Mesendoderm (in vitro differentiated cells): ENCODE results near the gene GRM8.
A peak's percentile ranks its signal among the peaks of the same experiment; 100 is the strongest.

ENCODE experiments used
- DNase-seq: peaks from one replicate; pipeline ENCODE4 v3.0.0; 2013
- H2AK5ac ChIP-seq: 2 replicates; pipeline ENCODE4 v1.6.1; 2013; ENCODE audit warnings: low read length, inconsistent platforms
- H2BK120ac ChIP-seq: 2 replicates; pipeline ENCODE4 v1.6.1; 2013; ENCODE audit warnings: low read depth, mild to moderate bottlenecking, low read length, moderate library complexity, mixed read lengths
- H2BK15ac ChIP-seq: replicated peaks from 2 replicates; pipeline ENCODE4 v1.6.1; 2013; ENCODE audit warnings: low read depth, mild to moderate bottlenecking, moderate library complexity
- H2BK5ac ChIP-seq: 2 replicates; pipeline ENCODE4 v1.6.1; 2013; ENCODE audit warnings: low read length, inconsistent platforms
- H3K18ac ChIP-seq: 2 replicates; pipeline ENCODE4 v1.6.1; 2013; ENCODE audit warnings: mild to moderate bottlenecking, low read length, mixed read lengths
- H3K23ac ChIP-seq: one replicate; pipeline ENCODE4 v1.6.1; 2013; ENCODE audit warnings: low read length
- H3K27ac ChIP-seq: 2 replicates; pipeline ENCODE4 v1.5.1; 2013; ENCODE audit warnings: low read depth, mild to moderate bottlenecking, inconsistent platforms, low read length, moderate library complexity
- H3K27me3 ChIP-seq: 2 replicates; pipeline ENCODE4 v1.6.1; 2013; ENCODE audit warnings: low read length, control low read depth, mild to moderate bottlenecking, inconsistent platforms; ENCODE audit not compliant: insufficient read depth, poor library complexity
- H3K36me3 ChIP-seq: 2 replicates; pipeline ENCODE4 v1.6.1; 2013; ENCODE audit warnings: low read length, inconsistent platforms; ENCODE audit not compliant: control insufficient read depth, insufficient read depth
- H3K4ac ChIP-seq: one replicate; pipeline ENCODE4 v1.6.1; 2013; ENCODE audit warnings: low read depth, mild to moderate bottlenecking, low read length, moderate library complexity
- H3K4me1 ChIP-seq: 2 replicates; pipeline ENCODE4 v1.6.1; 2013; ENCODE audit warnings: low read depth, low read length, inconsistent platforms; ENCODE audit not compliant: control insufficient read depth
- H3K4me2 ChIP-seq: 2 replicates; pipeline ENCODE4 v1.6.1; 2013; ENCODE audit warnings: low read length
- H3K4me3 ChIP-seq: 2 replicates; pipeline ENCODE4 v1.5.1; 2013; ENCODE audit warnings: mild to moderate bottlenecking, low read length
- H3K56ac ChIP-seq: one replicate; pipeline ENCODE4 v1.6.1; 2013; ENCODE audit warnings: low read length
- H3K79me1 ChIP-seq: 2 replicates; pipeline ENCODE4 v1.6.1; 2013; ENCODE audit warnings: low read length, inconsistent platforms
- H3K79me2 ChIP-seq: 2 replicates; pipeline ENCODE4 v1.6.1; 2013; ENCODE audit warnings: mild to moderate bottlenecking, low read length; ENCODE audit not compliant: control insufficient read depth, insufficient read depth
- H3K9ac ChIP-seq: 2 replicates; pipeline ENCODE4 v1.6.1; 2013; ENCODE audit warnings: low read length, inconsistent platforms
- H4K5ac ChIP-seq: one replicate; pipeline ENCODE4 v1.6.1; 2013; ENCODE audit warnings: low read length
- H4K8ac ChIP-seq: one replicate; pipeline ENCODE4 v1.6.1; 2013; ENCODE audit warnings: low read depth, mild to moderate bottlenecking, control low read depth, low read length, moderate library complexity
- WGBS: extraction: QIAGEN DNeasy Blood & Tissue Kit; methylation state at CpG from one replicate; pipeline ENCODE4 v1.1.7; 2013; ENCODE audit warnings: low lambda C conversion rate, missing lambda C conversion rate; ENCODE audit not compliant: insufficient coverage; ENCODE audit errors: extremely low coverage; 5-methylcytosine and 5-hydroxymethylcytosine counted together

Gene GRM8

DNA sequence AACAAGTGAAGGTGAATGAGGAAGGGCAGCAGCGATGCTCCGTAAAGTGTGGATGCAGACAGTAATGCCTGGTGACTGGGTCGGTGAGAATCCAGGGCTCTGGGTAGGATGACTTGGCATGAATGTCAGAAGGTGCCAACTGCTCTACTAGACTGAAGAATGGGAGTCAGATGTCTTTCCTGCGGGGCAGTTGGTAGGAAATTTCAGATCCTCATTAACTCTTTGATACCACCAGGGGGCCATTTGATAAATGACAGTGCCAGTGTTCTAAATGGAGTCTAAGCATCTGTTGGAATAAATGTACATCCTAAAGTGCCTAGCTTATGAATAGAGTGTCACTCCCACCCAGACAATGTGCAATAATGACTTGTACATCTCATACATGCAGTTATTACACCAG lies 462.0 kb downstream of the GRM8 start:
- no peaks in the 10 kb centered on the region for H3K79me2 ChIP-seq
- no peak overlapping the region for H3K23ac ChIP-seq
- no peaks in the 10 kb centered on the region for H3K79me1 ChIP-seq
- no peak overlapping the region for H3K18ac ChIP-seq
- DNase-seq: no peak
- no peak overlapping the region for H3K4me3 ChIP-seq
- no peak overlapping the region for H2BK120ac ChIP-seq
- H2BK5ac ChIP-seq: no peak overlapping the region
- H2BK15ac ChIP-seq: no peak overlapping the region
- H3K4ac ChIP-seq: no peak overlapping the region
- no peaks in the 10 kb centered on the region for H3K27me3 ChIP-seq
- no peaks in the 10 kb centered on the region for H3K36me3 ChIP-seq
- H2AK5ac ChIP-seq: no peak overlapping the region
- H3K4me2 ChIP-seq: no peak overlapping the region
- H3K9ac ChIP-seq: no peak overlapping the region
- H3K4me1 ChIP-seq: no peaks in the 10 kb centered on the region
- H4K5ac ChIP-seq: no peak overlapping the region
- no CpG with 5 or more reads among the region's 4 CpGs for WGBS
- no peak overlapping the region for H3K56ac ChIP-seq
- H4K8ac ChIP-seq: no peak overlapping the region
- H3K27ac ChIP-seq: no peak overlapping the region

DNA sequence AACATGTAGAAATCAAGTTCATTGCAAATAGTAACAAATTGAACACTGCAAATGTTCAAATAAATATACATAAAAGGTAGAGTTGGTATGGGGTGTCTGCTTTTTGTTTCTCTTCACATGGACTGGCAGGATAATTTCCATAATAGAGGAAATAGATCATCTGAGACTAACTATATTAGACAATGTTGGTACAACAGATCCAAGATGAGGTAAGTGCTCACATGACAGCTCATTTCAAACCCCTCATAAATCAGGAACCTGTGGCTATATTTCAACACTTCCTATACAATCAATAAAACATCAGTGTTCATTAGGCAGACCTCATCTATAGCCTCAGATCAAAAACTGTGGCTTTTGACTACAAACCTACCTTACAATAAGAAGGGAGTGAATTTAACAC lies 469.1 kb downstream of the GRM8 start:
- no peak overlapping the region for H4K8ac ChIP-seq
- no peak overlapping the region for H3K23ac ChIP-seq
- H4K5ac ChIP-seq: no peak overlapping the region
- no peaks in the 10 kb centered on the region for H3K79me1 ChIP-seq
- H3K9ac ChIP-seq: no peak overlapping the region
- no peak overlapping the region for H3K56ac ChIP-seq
- H3K4ac ChIP-seq: no peak overlapping the region
- H2BK15ac ChIP-seq: no peak overlapping the region
- no peak overlapping the region for H2BK120ac ChIP-seq
- no peak overlapping the region for H3K4me2 ChIP-seq
- no peaks in the 10 kb centered on the region for H3K4me1 ChIP-seq
- DNase-seq: no peak
- no peak overlapping the region for H3K18ac ChIP-seq
- no peak overlapping the region for H2BK5ac ChIP-seq
- H3K36me3 ChIP-seq: no peaks in the 10 kb centered on the region
- no peaks in the 10 kb centered on the region for H3K27me3 ChIP-seq
- no peak overlapping the region for H3K4me3 ChIP-seq
- H3K27ac ChIP-seq: no peak overlapping the region
- H2AK5ac ChIP-seq: no peak overlapping the region
- no peaks in the 10 kb centered on the region for H3K79me2 ChIP-seq

GRCh38 chr7:126780993-126781392 lies 471.7 kb downstream of the GRM8 start:
- Histone ChIP-seq H4K5ac (no peak overlapping the region), H3K79me2 (no peaks in the 10 kb centered on the region), H2BK15ac (no peak overlapping the region), H3K4me3 (no peak overlapping the region), H3K18ac (no peak overlapping the region), H3K9ac (no peak overlapping the region), H3K4ac (no peak overlapping the region), H3K79me1 (no peaks in the 10 kb centered on the region), H3K4me1 (no peaks in the 10 kb centered on the region), H3K23ac (no peak overlapping the region), H3K27ac (no peak overlapping the region), H3K56ac (no peak overlapping the region), H3K36me3 (no peaks in the 10 kb centered on the region), H2BK5ac (no peak overlapping the region), H2BK120ac (no peak overlapping the region), H2AK5ac (no peak overlapping the region), H4K8ac (no peak overlapping the region), H3K4me2 (no peak overlapping the region), H3K27me3 (no peaks in the 10 kb centered on the region)
- DNase-seq: no peak
- no CpG with 5 or more reads among the region's 2 CpGs for WGBS

GRCh38 chr7:126778101-126778500 lies 474.6 kb downstream of the GRM8 start:
- no peaks in the 10 kb centered on the region for H3K36me3 ChIP-seq
- H3K27me3 ChIP-seq: no peaks in the 10 kb centered on the region
- no CpG with 5 or more reads among the region's 1 CpG for WGBS
- H4K8ac ChIP-seq: no peak overlapping the region
- H3K4me2 ChIP-seq: no peak overlapping the region
- H3K18ac ChIP-seq: no peak overlapping the region
- no peak overlapping the region for H3K4me3 ChIP-seq
- no peak overlapping the region for H3K23ac ChIP-seq
- H3K79me2 ChIP-seq: no peaks in the 10 kb centered on the region
- H2BK15ac ChIP-seq: no peak overlapping the region
- H3K9ac ChIP-seq: no peak overlapping the region
- H3K4me1 ChIP-seq: no peaks in the 10 kb centered on the region
- no peak overlapping the region for H4K5ac ChIP-seq
- no peak overlapping the region for H2BK120ac ChIP-seq
- no peak overlapping the region for H3K27ac ChIP-seq
- no peaks in the 10 kb centered on the region for H3K79me1 ChIP-seq
- H3K56ac ChIP-seq: no peak overlapping the region
- no peak overlapping the region for H2BK5ac ChIP-seq
- H3K4ac ChIP-seq: no peak overlapping the region
- peak; percentile 44 for DNase-seq
- no peak overlapping the region for H2AK5ac ChIP-seq

- no peak overlapping the region for H3K9ac ChIP-seq
- DNase-seq: no peak
- no peak overlapping the region for H3K56ac ChIP-seq
- H4K5ac ChIP-seq: no peak overlapping the region
- H2BK5ac ChIP-seq: no peak overlapping the region
- no peaks in the 10 kb centered on the region for H3K79me2 ChIP-seq
- no peak overlapping the region for H4K8ac ChIP-seq
- no peak overlapping the region for H3K18ac ChIP-seq
- H3K79me1 ChIP-seq: no peaks in the 10 kb centered on the region
- H3K36me3 ChIP-seq: no peaks in the 10 kb centered on the region
- no CpG with 5 or more reads among the region's 3 CpGs for WGBS
- no peak overlapping the region for H3K4me3 ChIP-seq
- no peak overlapping the region for H3K23ac ChIP-seq
- no peaks in the 10 kb centered on the region for H3K4me1 ChIP-seq
- no peak overlapping the region for H3K4ac ChIP-seq
- H3K27me3 ChIP-seq: no peaks in the 10 kb centered on the region
- no peak overlapping the region for H2AK5ac ChIP-seq
- no peak overlapping the region for H2BK120ac ChIP-seq
- no peak overlapping the region for H3K4me2 ChIP-seq
- no peak overlapping the region for H2BK15ac ChIP-seq
- no peak overlapping the region for H3K27ac ChIP-seq
Observed at GRCh38 chr7:126776498-126776897, 476.2 kb downstream of the GRM8 start.

- Histone ChIP-seq H4K5ac (no peak overlapping the region), H4K8ac (no peak overlapping the region), H3K4me3 (no peak overlapping the region), H3K4me1 (no peaks in the 10 kb centered on the region), H2AK5ac (no peak overlapping the region), H3K79me1 (no peaks in the 10 kb centered on the region), H3K56ac (no peak overlapping the region), H2BK15ac (no peak overlapping the region), H2BK5ac (no peak overlapping the region), H3K4ac (no peak overlapping the region), H3K4me2 (no peak overlapping the region), H3K9ac (no peak overlapping the region), H3K79me2 (no peaks in the 10 kb centered on the region), H3K18ac (no peak overlapping the region), H2BK120ac (no peak overlapping the region), H3K36me3 (no peaks in the 10 kb centered on the region), H3K27me3 (no peaks in the 10 kb centered on the region), H3K23ac (no peak overlapping the region), H3K27ac (no peak overlapping the region)
- no peak for DNase-seq
- WGBS: no CpG with 5 or more reads among the region's 3 CpGs
Observed at GRCh38 chr7:126774077-126774476, 478.7 kb downstream of the GRM8 start.
